ENCODE results near the gene UBQLN1. TPM values are rescaled to one million over a fixed set of nuclear protein-coding genes. Genes with fewer than 3 reads are reported as not detected.
A peak's percentile ranks its signal among the peaks of the same experiment; 100 is the strongest.

The UBQLN1 gene
- total RNA-seq, 1 donor from 2014 or later, result 102 TPM

- Mint-ChIP-seq H3K36me3 (ENCODE audit: low read depth, unreplicated experiment) (peaks cover 12% of the 10 kb centered on the region), H3K4me3 (ENCODE audit: unreplicated experiment) (no peak overlapping the region), H3K27ac (ENCODE audit: unreplicated experiment) (no peak overlapping the region), H3K27me3 (ENCODE audit: unreplicated experiment) (no peaks in the 10 kb centered on the region), H3K4me1 (ENCODE audit: unreplicated experiment) (peaks cover 10% of the 10 kb centered on the region), H3K9me3 (ENCODE audit: unreplicated experiment) (no peaks in the 10 kb centered on the region)
- DNase-seq (ENCODE audit: low spot score), result no peak
- no peak for TF ChIP-seq CTCF (IDR thresholded peaks at IDR 0.05; ENCODE audit: unreplicated experiment)
Observed at GRCh38 chr9:83671451-83671850, 36.3 kb downstream of the UBQLN1 start.

- Mint-ChIP-seq H3K27ac (ENCODE audit: unreplicated experiment) (no peak overlapping the region), H3K4me1 (ENCODE audit: unreplicated experiment) (peaks cover 21% of the 10 kb centered on the region), H3K4me3 (ENCODE audit: unreplicated experiment) (no peak overlapping the region), H3K27me3 (ENCODE audit: unreplicated experiment) (peaks cover 1% of the 10 kb centered on the region), H3K9me3 (ENCODE audit: unreplicated experiment) (no peaks in the 10 kb centered on the region), H3K36me3 (ENCODE audit: low read depth, unreplicated experiment) (peaks cover 13% of the 10 kb centered on the region)
- DNase-seq (ENCODE audit: low spot score), result no peak
- TF ChIP-seq CTCF (IDR thresholded peaks at IDR 0.05; ENCODE audit: unreplicated experiment), result no peak
Observed at GRCh38 chr9:83670381-83670780, 37.4 kb downstream of the UBQLN1 start.

GRCh38 chr9:83669067-83669466 is 38.7 kb downstream of the UBQLN1 start:
- no peak overlapping the region for H3K27ac Mint-ChIP-seq (ENCODE audit: unreplicated experiment)
- peaks cover 4% of the 10 kb centered on the region for H3K27me3 Mint-ChIP-seq (ENCODE audit: unreplicated experiment)
- TF ChIP-seq CTCF (IDR thresholded peaks at IDR 0.05; ENCODE audit: unreplicated experiment), result no peak
- H3K9me3 Mint-ChIP-seq (ENCODE audit: unreplicated experiment), result no peaks in the 10 kb centered on the region
- H3K4me3 Mint-ChIP-seq (ENCODE audit: unreplicated experiment), result no peak overlapping the region
- peaks cover 24% of the 10 kb centered on the region for H3K4me1 Mint-ChIP-seq (ENCODE audit: unreplicated experiment)
- H3K36me3 Mint-ChIP-seq (ENCODE audit: low read depth, unreplicated experiment), result peaks cover 17% of the 10 kb centered on the region
- DNase-seq (ENCODE audit: low spot score), result no peak

GRCh38 chr9:83665580-83666200 is 42.1 kb downstream of the UBQLN1 start:
- Mint-ChIP-seq H3K4me3 (ENCODE audit: unreplicated experiment) (peak overlapping the region; percentile 9), H3K9me3 (ENCODE audit: unreplicated experiment) (no peaks in the 10 kb centered on the region), H3K27ac (ENCODE audit: unreplicated experiment) (peak overlapping the region; percentile 81), H3K36me3 (ENCODE audit: low read depth, unreplicated experiment) (peaks cover 12% of the 10 kb centered on the region), H3K4me1 (ENCODE audit: unreplicated experiment) (peaks cover 24% of the 10 kb centered on the region), H3K27me3 (ENCODE audit: unreplicated experiment) (peaks cover 4% of the 10 kb centered on the region)
- no peak for TF ChIP-seq CTCF (IDR thresholded peaks at IDR 0.05; ENCODE audit: unreplicated experiment)
- DNase-seq (ENCODE audit: low spot score), result no peak

GRCh38 chr9:83662933-83663332 is 44.8 kb downstream of the UBQLN1 start:
- no peak overlapping the region for H3K27ac Mint-ChIP-seq (ENCODE audit: unreplicated experiment)
- no peak for TF ChIP-seq CTCF (IDR thresholded peaks at IDR 0.05; ENCODE audit: unreplicated experiment)
- no peaks in the 10 kb centered on the region for H3K9me3 Mint-ChIP-seq (ENCODE audit: unreplicated experiment)
- peaks cover 24% of the 10 kb centered on the region for H3K4me1 Mint-ChIP-seq (ENCODE audit: unreplicated experiment)
- H3K27me3 Mint-ChIP-seq (ENCODE audit: unreplicated experiment), result peaks cover 4% of the 10 kb centered on the region
- no peak overlapping the region for H3K4me3 Mint-ChIP-seq (ENCODE audit: unreplicated experiment)
- DNase-seq (ENCODE audit: low spot score), result no peak
- H3K36me3 Mint-ChIP-seq (ENCODE audit: low read depth, unreplicated experiment), result peaks cover 12% of the 10 kb centered on the region

Measured in endothelial cell (in vitro differentiated cells).